Endothelial cell of umbilical vein (primary cell): ENCODE measurements around the gene PRR3. TPM values are rescaled to one million over a fixed set of nuclear protein-coding genes. Genes with fewer than 3 reads are reported as not detected.

Experiments
- BruUV-seq: library from RNA; stranded (reverse); fragments of 400-500 nt; replicated peaks from 2 replicates; lab custom pipeline; 2021; lab: Mats Ljungman, UMichigan
- CTCF ChIA-PET: fragments of 300-600, 350-600 bp; sonication (Branson Sonifier 250); formaldehyde crosslinking; loops from one replicate; lab custom pipeline; 2021; ENCODE audit warnings: antibody characterized with exemption, inconsistent platforms; lab: Charles Lee
- POLR2A ChIA-PET: fragments of 300-600, 350-600 bp; sonication (Branson Sonifier 250); formaldehyde crosslinking; loops from one replicate; lab custom pipeline; 2021; ENCODE audit warnings: antibody characterized with exemption, inconsistent platforms; lab: Charles Lee
- DNase-seq: peaks from one replicate; pipeline ENCODE4 v3.0.0-alpha.2; 2011; ENCODE audit warnings: low read depth, low spot score
- FAIRE-seq: peaks from 2 replicates; lab custom pipeline; 2011; peaks lifted over from hg19 to GRCh38; lab: Jason Lieb, UNC
- H2AFZ ChIP-seq: 2 replicates; pipeline ENCODE4 v1.6.0; 2012; ENCODE audit warnings: low read depth, low read length, control low read depth, inconsistent platforms
- H3K27ac ChIP-seq: 2 replicates; pipeline ENCODE4 v1.5.1; 2011; ENCODE audit warnings: low read depth, mild to moderate bottlenecking, control low read depth, low read length, moderate library complexity; ENCODE audit not compliant: insufficient read depth
- H3K27me3 ChIP-seq, 2 experiments: 2 replicates each; pipeline versions ENCODE4 v1.6.0 to v1.6.1; 2011; ENCODE audit warnings: low read length in 2 of 2, mixed read lengths in 1 of 2; ENCODE audit not compliant: control insufficient read depth in 2 of 2, insufficient read depth in 2 of 2
- H3K36me3 ChIP-seq, 2 experiments: 2 replicates in 1 of 2; 3 replicates in 1 of 2; pipeline ENCODE4 v1.5.1; 2011; ENCODE audit warnings: low read length in 2 of 2, mild to moderate bottlenecking in 1 of 2, moderate library complexity in 1 of 2; ENCODE audit not compliant: control insufficient read depth in 2 of 2, insufficient read depth in 2 of 2; ENCODE audit errors: extremely low read depth in 1 of 2
- H3K4me1 ChIP-seq: 3 replicates; pipeline ENCODE4 v1.5.1; 2011; ENCODE audit warnings: mild to moderate bottlenecking, low read length; ENCODE audit not compliant: control insufficient read depth, insufficient read depth; ENCODE audit errors: extremely low read depth
- H3K4me2 ChIP-seq: 2 replicates; pipeline ENCODE4 v1.6.1; 2011; ENCODE audit warnings: low read length, control low read depth, mixed read lengths; ENCODE audit not compliant: insufficient read depth
- H3K4me3 ChIP-seq, 3 experiments: fragments of 200-600 bp in 1 of 3; sonication (generic), shearing (Covaris generic) in 1 of 3; replicated peaks in 1 of 3; 2 replicates each; pipeline ENCODE4 v1.5.1; 2011 to 2016; ENCODE audit warnings: control low read depth in 3 of 3, low read length in 3 of 3, mild to moderate bottlenecking in 2 of 3, inconsistent platforms in 1 of 3, low read depth in 1 of 3, moderate library complexity in 1 of 3; ENCODE audit not compliant: insufficient read depth in 1 of 3
- H3K79me2 ChIP-seq: 2 replicates; pipeline ENCODE4 v1.6.0; 2012; ENCODE audit warnings: low read length, inconsistent platforms; ENCODE audit not compliant: control insufficient read depth, insufficient read depth
- H3K9ac ChIP-seq: replicated peaks from 2 replicates; pipeline ENCODE3; 2011; ENCODE audit warnings: low read length, control low read depth; ENCODE audit not compliant: insufficient read depth; ENCODE audit errors: extremely low read depth
- H3K9me1 ChIP-seq: replicated peaks from 3 replicates; pipeline ENCODE4 v1.6.0; 2011; ENCODE audit warnings: mild to moderate bottlenecking, low read length; ENCODE audit not compliant: control insufficient read depth, insufficient read depth; ENCODE audit errors: extremely low read depth
- H3K9me3 ChIP-seq: replicated peaks from 2 replicates; pipeline ENCODE4 v1.5.1; 2012; ENCODE audit warnings: low read length, inconsistent platforms; ENCODE audit not compliant: control insufficient read depth, insufficient read depth
- H4K20me1 ChIP-seq: replicated peaks from 2 replicates; pipeline ENCODE3; 2011; ENCODE audit warnings: mild to moderate bottlenecking, low read length; ENCODE audit not compliant: control insufficient read depth, insufficient read depth; ENCODE audit errors: extremely low read depth
- EZH2 ChIP-seq: IDR thresholded peaks from 2 replicates; pipeline ENCODE4 v1.6.1; 2012; ENCODE audit warnings: borderline replicate concordance, low read depth, mild to moderate bottlenecking, moderate library complexity, low read length, inconsistent platforms; ENCODE audit not compliant: severe bottlenecking
- GATA2 ChIP-seq: IDR thresholded peaks from 2 replicates; pipeline ENCODE4 v1.7.0; 2011; ENCODE audit warnings: low read depth, mild to moderate bottlenecking, moderate library complexity, mixed read lengths, low read length; ENCODE audit not compliant: insufficient read length, insufficient read depth
- POLR2A ChIP-seq: IDR thresholded peaks from 2 replicates; pipeline ENCODE4 v1.6.1; 2012; ENCODE audit warnings: low read depth, mild to moderate bottlenecking, control low read depth, low read length
- POLR2AphosphoS5 ChIP-seq: IDR thresholded peaks from 2 replicates; pipeline ENCODE4 v1.6.1; 2012; ENCODE audit warnings: low read depth, mild to moderate bottlenecking, control low read depth, low read length, moderate library complexity; ENCODE audit not compliant: insufficient read depth
- dilution Hi-C: fragments of 300-500 bp; cut with MboI; formaldehyde crosslinking; loops from one replicate; pipeline ENCODE4 v1.15.0; 2019; ENCODE audit warnings: low sequenced_read_pairs; ENCODE audit not compliant: extremely low pct_ligation_motif_present
- intact Hi-C: fragments of 100-400 bp; cut with micrococcal nuclease; formaldehyde crosslinking; loops from one replicate; pipeline ENCODE4 v1.10.0; 2022
- polyA plus RNA-seq, 4 experiments: library from polyadenylated mRNA; depleted of rRNA in 3 of 4; stranded (reverse) in 3 of 4; unstranded in 1 of 4; fragments of >200 nt; gene quantifications; 2 replicates each; pipeline versions ENCODE4 v1.2.1 to v1.2.3, GENCODE V29; 2011 to 2012; ENCODE audit warnings: missing spikeins in 1 of 4
- total RNA-seq: library from RNA; stranded (reverse); gene quantifications from 2 replicates; pipeline ENCODE4 v1.2.3, GENCODE V29; 2021

The PRR3 gene
- total and polyA plus RNA-seq, 2 donors (not counting 3 experiments of a cell fraction or from before 2014, with no cell fraction given): 10.6 to 22.3 TPM

- Histone ChIP-seq H4K20me1 (no peaks in the 10 kb centered on the region), H3K27ac (peak overlapping the region; percentile 84), H3K27me3 (no peaks in the 10 kb centered on the region), H3K4me2 (peak overlapping the region; percentile 83), H3K79me2 (peaks cover 16% of the 10 kb centered on the region), H3K9me3 (no peaks in the 10 kb centered on the region), H3K36me3 (peaks cover 0 to 17% of the 10 kb centered on the region in 2 experiments), H3K4me3 (peak overlapping the region; percentile 39 to 93 (median 52)), H3K9me1 (no peaks in the 10 kb centered on the region), H3K9ac (peak overlapping the region; percentile 86), H3K4me1 (peaks cover 19% of the 10 kb centered on the region), H2AFZ (peak overlapping the region; percentile 94)
- dilution Hi-C loops: no loop called here
- BruUV-seq: no TSS peak
- CTCF ChIA-PET: interaction anchor here (0.9 to 4.9 kb wide), 8 partner anchors 11 to 175 kb away, joined by 3 to 65 read pairs (median 5); no protein-coding TSS in a partner anchor
- DNase-seq (no peak), FAIRE-seq (peak; percentile 46)
- intact Hi-C loops: loop anchor here (1.0 kb wide), 1 partner anchor 11 kb away; no protein-coding TSS in a partner anchor
- no peak for TF ChIP-seq GATA2
- TF ChIP-seq POLR2A: peak; percentile 14
- peak; percentile 20 for TF ChIP-seq POLR2AphosphoS5
- POLR2A ChIA-PET: no interaction called here
Measured at GRCh38 chr6:30554962-30555815, 1.9 kb upstream of the PRR3 start.

- no peaks in the 10 kb centered on the region for H3K27me3 ChIP-seq
- intact Hi-C loops (loop anchor here (1.0 kb wide), 4 partner anchors 11 to 62 kb away; partner anchors contain the start of genes ABCF1, MRPS18B and PPP1R10), dilution Hi-C loops (no loop called here)
- H3K27ac ChIP-seq: peak overlapping the region; percentile 84
- peak overlapping the region; percentile 86 for H3K9ac ChIP-seq
- H3K9me3 ChIP-seq: no peaks in the 10 kb centered on the region
- H4K20me1 ChIP-seq: no peaks in the 10 kb centered on the region
- H2AFZ ChIP-seq: peak overlapping the region; percentile 94
- ChIA-PET POLR2A (no interaction called here), CTCF (interaction anchor here (1.0 to 4.9 kb wide), 7 partner anchors 11 to 175 kb away, joined by 3 to 65 read pairs (median 7); no protein-coding TSS in a partner anchor)
- H3K9me1 ChIP-seq: no peaks in the 10 kb centered on the region
- DNase-seq (peak; percentile 65), FAIRE-seq (no peak)
- TF ChIP-seq POLR2AphosphoS5 (peak; percentile 4), EZH2 (no peak), GATA2 (no peak)
- peaks cover 16% of the 10 kb centered on the region for H3K79me2 ChIP-seq
- peaks cover 19% of the 10 kb centered on the region for H3K4me1 ChIP-seq
- H3K4me3 ChIP-seq: peak overlapping the region; percentile 39 to 93 (median 52)
- H3K4me2 ChIP-seq: peak overlapping the region; percentile 83
- H3K36me3 ChIP-seq: peaks cover 0 to 17% of the 10 kb centered on the region in 2 experiments
- no TSS peak for BruUV-seq
Measured at GRCh38 chr6:30555816-30556065, 1.4 kb upstream of the PRR3 start.
